Peyer's patch (tissue), 4 donors: ENCODE measurements around the gene IAH1. TPM values are rescaled to one million over a fixed set of nuclear protein-coding genes. Genes with fewer than 3 reads are reported as not detected.
A peak's percentile ranks its signal among the peaks of the same experiment; 100 is the strongest.

ENCODE experiments used
- DNase-seq, 3 donors: peaks; one replicate each; pipeline ENCODE4 v3.0.0-alpha.2; 2017 to 2019
- H3K27ac ChIP-seq, 4 donors: fragments of 200-600 bp; sonication (generic); one replicate each; pipeline ENCODE4 v1.5.1; 2016 to 2019
- H3K27me3 ChIP-seq, 2 donors: fragments of 200-600 bp; sonication (generic); one replicate each; pipeline ENCODE4 v1.5.1; 2019
- H3K36me3 ChIP-seq, 3 donors: fragments of 200-600 bp; sonication (generic); one replicate each; pipeline ENCODE4 v1.5.1; 2016 to 2019
- H3K4me1 ChIP-seq, 4 donors: fragments of 200-600 bp; sonication (generic); one replicate each; pipeline ENCODE4 v1.5.1; 2016 to 2019
- H3K4me3 ChIP-seq, 4 donors: fragments of 200-600 bp; sonication (generic); 1 replicate in 3 of 4; 2 replicates in 1 of 4; pipeline ENCODE4 v1.5.1; 2016 to 2019; ENCODE audit warnings: mild to moderate bottlenecking in 1 of 4
- H3K9me3 ChIP-seq, 4 donors: fragments of 200-600 bp; sonication (generic); one replicate each; pipeline ENCODE4 v1.5.1; 2016 to 2019; ENCODE audit warnings: mild to moderate bottlenecking in 1 of 4
- POLR2A ChIP-seq, 2 donors: fragments of 450-650 bp; IDR thresholded peaks; one replicate each; pipeline ENCODE4 v1.5.1; 2017; ENCODE audit warnings: antibody characterized with exemption in 2 of 2, mild to moderate bottlenecking in 2 of 2, moderate library complexity in 2 of 2
- total RNA-seq, 4 donors: library from RNA; depleted of rRNA; stranded (reverse); fragments of >200 nt; gene quantifications; one replicate each; pipeline ENCODE4 v1.1.0, GENCODE V29; 2016
- TF ChIP-seq, protein P1 (sequence below), 6 experiments: fragments of 450-650 bp in 4 of 6; fragments of 200-600 bp in 2 of 6; sonication (generic) in 1 of 6; IDR thresholded peaks; one replicate each; pipeline ENCODE4 v1.5.1; 2017 to 2019; ENCODE audit warnings: antibody characterized with exemption in 6 of 6, mild to moderate bottlenecking in 3 of 6, moderate library complexity in 1 of 6

The IAH1 gene
- total RNA-seq, 4 donors from 2014 or later: 39.2 to 59.4 (median 43.5) TPM

GRCh38 chr2:9473308-9473984 lies 905 bp upstream of the IAH1 start:
- Histone ChIP-seq H3K4me1 (peaks cover 0 to 16% (median 5%) of the 10 kb centered on the region in 4 donors), H3K36me3 (peaks cover 0 to 16% (median 0%) of the 10 kb centered on the region in 3 donors), H3K27ac (peak overlapping the region; percentile 77 to 89 (median 84)), H3K4me3 (peak overlapping the region; percentile 64 to 86 (median 74)), H3K27me3 (no peaks in the 10 kb centered on the region), H3K9me3 (no peaks in the 10 kb centered on the region)
- TF ChIP-seq, protein P1, sequence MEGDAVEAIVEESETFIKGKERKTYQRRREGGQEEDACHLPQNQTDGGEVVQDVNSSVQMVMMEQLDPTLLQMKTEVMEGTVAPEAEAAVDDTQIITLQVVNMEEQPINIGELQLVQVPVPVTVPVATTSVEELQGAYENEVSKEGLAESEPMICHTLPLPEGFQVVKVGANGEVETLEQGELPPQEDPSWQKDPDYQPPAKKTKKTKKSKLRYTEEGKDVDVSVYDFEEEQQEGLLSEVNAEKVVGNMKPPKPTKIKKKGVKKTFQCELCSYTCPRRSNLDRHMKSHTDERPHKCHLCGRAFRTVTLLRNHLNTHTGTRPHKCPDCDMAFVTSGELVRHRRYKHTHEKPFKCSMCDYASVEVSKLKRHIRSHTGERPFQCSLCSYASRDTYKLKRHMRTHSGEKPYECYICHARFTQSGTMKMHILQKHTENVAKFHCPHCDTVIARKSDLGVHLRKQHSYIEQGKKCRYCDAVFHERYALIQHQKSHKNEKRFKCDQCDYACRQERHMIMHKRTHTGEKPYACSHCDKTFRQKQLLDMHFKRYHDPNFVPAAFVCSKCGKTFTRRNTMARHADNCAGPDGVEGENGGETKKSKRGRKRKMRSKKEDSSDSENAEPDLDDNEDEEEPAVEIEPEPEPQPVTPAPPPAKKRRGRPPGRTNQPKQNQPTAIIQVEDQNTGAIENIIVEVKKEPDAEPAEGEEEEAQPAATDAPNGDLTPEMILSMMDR (IDR thresholded peaks at IDR 0.05): peak in 4 of 6 experiments; percentile 27 to 49 (median 39)
- TF ChIP-seq POLR2A (IDR thresholded peaks at IDR 0.05): no peak
- DNase-seq: peak; percentile 22 to 68 (median 65)

DNA sequence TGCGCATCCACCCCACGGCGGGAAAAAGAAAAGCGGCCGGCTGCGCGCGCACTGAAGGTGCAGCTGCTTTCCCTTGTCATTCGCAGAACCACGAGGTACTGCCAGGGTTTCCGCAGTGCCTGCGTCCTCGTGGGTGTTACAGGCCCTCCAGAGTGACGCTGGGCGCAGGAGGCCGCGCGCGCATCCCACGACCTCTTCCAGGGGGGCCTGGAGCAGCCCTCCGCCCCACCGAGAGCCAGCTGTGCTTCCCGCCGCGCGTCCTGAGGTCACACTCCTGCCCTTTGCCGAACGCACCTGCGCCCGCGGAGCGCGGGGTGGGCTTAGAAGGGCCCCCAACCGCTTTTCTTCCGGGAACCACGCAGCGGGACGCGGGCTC lies 378 bp upstream of the IAH1 start:
- peaks cover 0 to 16% (median 5%) of the 10 kb centered on the region in 4 donors for H3K4me1 ChIP-seq
- peak in 2 of 3 donors; percentile 62 to 83 for DNase-seq
- no peak for TF ChIP-seq POLR2A (IDR thresholded peaks at IDR 0.05)
- TF ChIP-seq, protein P1 (IDR thresholded peaks at IDR 0.05): no peak

GRCh38 chr2:9477914-9478313 lies 3.6 kb downstream of the IAH1 start:
- Histone ChIP-seq H3K36me3 (peaks cover 0 to 45% (median 0%) of the 10 kb centered on the region in 3 donors), H3K4me3 (no peak overlapping the region), H3K27ac (no peak overlapping the region), H3K27me3 (no peaks in the 10 kb centered on the region), H3K9me3 (no peaks in the 10 kb centered on the region), H3K4me1 (peaks cover 0 to 16% (median 5%) of the 10 kb centered on the region in 4 donors)
- TF ChIP-seq, protein P1 (IDR thresholded peaks at IDR 0.05): no peak
- TF ChIP-seq POLR2A (IDR thresholded peaks at IDR 0.05): no peak
- DNase-seq: no peak

More for the DNA sequence above, 378 bp upstream of the IAH1 start:
- H3K4me3 ChIP-seq: peak overlapping the region; percentile 64 to 86 (median 74)
- peak overlapping the region; percentile 77 to 89 (median 84) for H3K27ac ChIP-seq
- no peaks in the 10 kb centered on the region for H3K27me3 ChIP-seq
- H3K36me3 ChIP-seq: peaks cover 0 to 22% (median 0%) of the 10 kb centered on the region in 3 donors
- no peaks in the 10 kb centered on the region for H3K9me3 ChIP-seq

DNA sequence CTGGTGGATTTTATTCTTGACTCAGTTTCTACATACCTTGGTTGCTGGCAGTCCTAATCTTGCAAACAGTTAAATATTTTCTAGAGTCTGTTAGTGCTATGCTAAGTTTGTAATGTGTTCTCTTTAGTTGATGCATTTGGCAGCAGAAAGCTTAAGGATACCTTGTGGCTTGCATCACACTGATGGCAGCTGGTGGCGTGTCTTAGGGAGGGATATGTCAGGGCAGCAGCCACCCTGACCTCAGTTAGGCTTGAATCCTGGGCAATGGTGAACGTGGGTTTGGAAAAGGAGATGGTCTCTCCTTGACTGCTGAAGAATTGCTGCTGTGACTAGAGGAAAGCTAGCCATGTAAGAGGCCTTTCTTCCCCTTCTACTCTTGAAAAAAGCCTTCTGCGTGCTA lies 4.2 kb downstream of the IAH1 start:
- no peaks in the 10 kb centered on the region for H3K9me3 ChIP-seq
- peaks cover 0 to 51% (median 0%) of the 10 kb centered on the region in 3 donors for H3K36me3 ChIP-seq
- H3K27ac ChIP-seq: no peak overlapping the region
- no peaks in the 10 kb centered on the region for H3K27me3 ChIP-seq
- peaks cover 0 to 16% (median 5%) of the 10 kb centered on the region in 4 donors for H3K4me1 ChIP-seq
- no peak overlapping the region for H3K4me3 ChIP-seq
- DNase-seq: no peak
- TF ChIP-seq, protein P1 (IDR thresholded peaks at IDR 0.05): no peak
- TF ChIP-seq POLR2A (IDR thresholded peaks at IDR 0.05): no peak

GRCh38 chr2:9480157-9480556 lies 5.8 kb downstream of the IAH1 start:
- Histone ChIP-seq H3K27me3 (no peaks in the 10 kb centered on the region), H3K27ac (no peak overlapping the region), H3K9me3 (no peaks in the 10 kb centered on the region), H3K36me3 (peaks cover 0 to 67% (median 0%) of the 10 kb centered on the region in 3 donors), H3K4me1 (peaks cover 0 to 16% (median 5%) of the 10 kb centered on the region in 4 donors), H3K4me3 (no peak overlapping the region)
- DNase-seq: no peak
- TF ChIP-seq POLR2A (IDR thresholded peaks at IDR 0.05): no peak
- TF ChIP-seq, protein P1 (IDR thresholded peaks at IDR 0.05): no peak
